Peyer's patch (tissue), 4 donors: Measurements from ENCODE around the gene IFT57. TPM values are rescaled to one million over a fixed set of nuclear protein-coding genes. Genes with fewer than 3 reads are reported as not detected.
"Not testable (repeated sequence)": the region's sequence is repeated elsewhere in the genome, so short reads cannot be mapped to it uniquely, and the experiment has no call there.

Experiments used
- DNase-seq, 3 donors: peaks; one replicate each; pipeline ENCODE4 v3.0.0-alpha.2; 2017 to 2019
- H3K27ac ChIP-seq, 4 donors: fragments of 200-600 bp; sonication (generic); one replicate each; pipeline ENCODE4 v1.5.1; 2016 to 2019
- H3K27me3 ChIP-seq, 2 donors: fragments of 200-600 bp; sonication (generic); one replicate each; pipeline ENCODE4 v1.5.1; 2019
- H3K36me3 ChIP-seq, 3 donors: fragments of 200-600 bp; sonication (generic); one replicate each; pipeline ENCODE4 v1.5.1; 2016 to 2019
- H3K4me1 ChIP-seq, 4 donors: fragments of 200-600 bp; sonication (generic); one replicate each; pipeline ENCODE4 v1.5.1; 2016 to 2019
- H3K4me3 ChIP-seq, 4 donors: fragments of 200-600 bp; sonication (generic); 1 replicate in 3 of 4; 2 replicates in 1 of 4; pipeline ENCODE4 v1.5.1; 2016 to 2019; ENCODE audit warnings: mild to moderate bottlenecking in 1 of 4
- H3K9me3 ChIP-seq, 4 donors: fragments of 200-600 bp; sonication (generic); one replicate each; pipeline ENCODE4 v1.5.1; 2016 to 2019; ENCODE audit warnings: mild to moderate bottlenecking in 1 of 4
- POLR2A ChIP-seq, 2 donors: fragments of 450-650 bp; IDR thresholded peaks; one replicate each; pipeline ENCODE4 v1.5.1; 2017; ENCODE audit warnings: antibody characterized with exemption in 2 of 2, mild to moderate bottlenecking in 2 of 2, moderate library complexity in 2 of 2
- total RNA-seq, 4 donors: library from RNA; depleted of rRNA; stranded (reverse); fragments of >200 nt; gene quantifications; one replicate each; pipeline ENCODE4 v1.1.0, GENCODE V29; 2016
- TF ChIP-seq, protein P1 (sequence below), 6 experiments: fragments of 450-650 bp in 4 of 6; fragments of 200-600 bp in 2 of 6; sonication (generic) in 1 of 6; IDR thresholded peaks; one replicate each; pipeline ENCODE4 v1.5.1; 2017 to 2019; ENCODE audit warnings: antibody characterized with exemption in 6 of 6, mild to moderate bottlenecking in 3 of 6, moderate library complexity in 1 of 6

Gene IFT57, protein sequence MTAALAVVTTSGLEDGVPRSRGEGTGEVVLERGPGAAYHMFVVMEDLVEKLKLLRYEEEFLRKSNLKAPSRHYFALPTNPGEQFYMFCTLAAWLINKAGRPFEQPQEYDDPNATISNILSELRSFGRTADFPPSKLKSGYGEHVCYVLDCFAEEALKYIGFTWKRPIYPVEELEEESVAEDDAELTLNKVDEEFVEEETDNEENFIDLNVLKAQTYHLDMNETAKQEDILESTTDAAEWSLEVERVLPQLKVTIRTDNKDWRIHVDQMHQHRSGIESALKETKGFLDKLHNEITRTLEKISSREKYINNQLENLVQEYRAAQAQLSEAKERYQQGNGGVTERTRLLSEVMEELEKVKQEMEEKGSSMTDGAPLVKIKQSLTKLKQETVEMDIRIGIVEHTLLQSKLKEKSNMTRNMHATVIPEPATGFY
- total RNA-seq, result 10 to 100 TPM; 17.2 to 79.2 (median 38.4) TPM

DNA sequence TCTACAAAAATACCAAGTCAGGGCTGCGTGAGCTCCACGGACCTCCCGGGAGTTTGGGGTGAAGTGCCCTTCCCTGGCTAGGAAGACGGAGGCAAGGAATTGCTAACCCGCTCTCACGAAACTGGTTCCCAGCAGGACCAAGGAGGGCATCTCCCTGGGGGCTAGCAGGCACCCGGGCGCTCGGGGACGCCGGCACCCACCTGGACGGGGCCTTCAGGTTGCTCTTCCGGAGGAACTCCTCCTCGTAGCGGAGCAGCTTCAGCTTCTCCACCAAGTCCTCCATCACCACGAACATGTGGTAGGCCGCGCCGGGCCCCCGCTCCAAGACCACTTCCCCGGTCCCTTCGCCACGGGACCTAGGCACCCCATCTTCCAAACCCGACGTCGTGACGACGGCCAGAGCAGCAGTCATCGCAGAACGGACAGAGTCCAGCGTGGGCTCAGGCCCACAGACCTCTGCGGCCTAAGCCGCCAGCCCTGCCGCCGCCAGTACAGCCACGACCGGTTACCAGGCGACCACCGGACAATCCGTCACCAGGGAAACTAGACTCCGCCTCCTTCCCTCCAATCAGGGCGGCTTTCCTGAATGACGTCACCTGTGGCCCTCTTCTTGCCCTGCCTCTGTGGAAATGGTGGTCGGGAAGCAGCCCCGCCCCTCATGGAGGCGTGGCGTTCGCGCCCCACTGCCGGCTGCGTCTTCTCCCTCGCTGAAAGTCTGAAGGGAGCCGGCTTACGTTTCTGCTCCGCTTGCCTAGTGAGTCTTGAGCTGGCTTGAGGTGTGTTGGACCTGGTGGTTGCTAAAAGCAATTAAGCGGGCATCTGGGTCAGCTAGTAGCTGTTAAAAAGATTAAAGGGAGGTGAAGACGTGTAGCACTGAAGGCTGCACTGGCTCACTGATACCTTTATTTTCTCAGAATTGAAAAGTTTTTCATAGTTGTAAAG is at the start of gene IFT57:
Gene IFT57 (minus strand): TSS at position 514 of the 942 bp plus-strand sequence. CDS start 102 bp downstream, at position 412.
- Histone ChIP-seq H3K27me3 (no peaks in the 10 kb centered on the region), H3K36me3 (no peaks in the 10 kb centered on the region), H3K9me3 (no peaks in the 10 kb centered on the region), H3K27ac (peak within 1 kb of the TSS; percentile 79 to 88 (median 84)), H3K4me1 (peaks cover 0 to 20% (median 5%) of the 10 kb centered on the region in 4 donors), H3K4me3 (peak within 1 kb of the TSS; percentile 75 to 89 (median 87))
- TF ChIP-seq, protein P1, sequence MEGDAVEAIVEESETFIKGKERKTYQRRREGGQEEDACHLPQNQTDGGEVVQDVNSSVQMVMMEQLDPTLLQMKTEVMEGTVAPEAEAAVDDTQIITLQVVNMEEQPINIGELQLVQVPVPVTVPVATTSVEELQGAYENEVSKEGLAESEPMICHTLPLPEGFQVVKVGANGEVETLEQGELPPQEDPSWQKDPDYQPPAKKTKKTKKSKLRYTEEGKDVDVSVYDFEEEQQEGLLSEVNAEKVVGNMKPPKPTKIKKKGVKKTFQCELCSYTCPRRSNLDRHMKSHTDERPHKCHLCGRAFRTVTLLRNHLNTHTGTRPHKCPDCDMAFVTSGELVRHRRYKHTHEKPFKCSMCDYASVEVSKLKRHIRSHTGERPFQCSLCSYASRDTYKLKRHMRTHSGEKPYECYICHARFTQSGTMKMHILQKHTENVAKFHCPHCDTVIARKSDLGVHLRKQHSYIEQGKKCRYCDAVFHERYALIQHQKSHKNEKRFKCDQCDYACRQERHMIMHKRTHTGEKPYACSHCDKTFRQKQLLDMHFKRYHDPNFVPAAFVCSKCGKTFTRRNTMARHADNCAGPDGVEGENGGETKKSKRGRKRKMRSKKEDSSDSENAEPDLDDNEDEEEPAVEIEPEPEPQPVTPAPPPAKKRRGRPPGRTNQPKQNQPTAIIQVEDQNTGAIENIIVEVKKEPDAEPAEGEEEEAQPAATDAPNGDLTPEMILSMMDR (IDR thresholded peaks at IDR 0.05), result peak in 1 of 6 experiments; percentile 3
- TF ChIP-seq POLR2A (IDR thresholded peaks at IDR 0.05), result peak; percentile 51 to 81
- peak; percentile 95 to 99 (median 98) for DNase-seq

DNA sequence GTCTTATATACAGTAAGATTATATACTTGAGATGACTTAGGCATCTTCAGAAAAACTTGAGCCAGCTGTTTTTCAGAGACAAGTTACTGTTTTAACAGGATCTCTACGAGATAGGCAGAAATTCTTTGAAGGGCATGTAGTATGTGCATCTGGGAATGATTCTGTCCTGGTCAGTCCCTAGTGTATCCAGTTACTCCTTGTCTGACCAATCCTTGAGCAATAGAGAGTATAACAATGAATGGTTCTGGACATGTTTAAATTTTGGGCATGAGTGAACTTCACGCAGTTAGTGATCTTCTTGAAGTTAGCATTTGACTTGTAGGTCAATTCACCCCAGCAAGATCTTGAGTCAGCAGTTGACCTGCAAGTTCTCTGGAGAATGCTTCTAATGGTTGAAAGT is 49.4 kb upstream of the IFT57 start:
- no peaks in the 10 kb centered on the region for H3K27me3 ChIP-seq

DNA sequence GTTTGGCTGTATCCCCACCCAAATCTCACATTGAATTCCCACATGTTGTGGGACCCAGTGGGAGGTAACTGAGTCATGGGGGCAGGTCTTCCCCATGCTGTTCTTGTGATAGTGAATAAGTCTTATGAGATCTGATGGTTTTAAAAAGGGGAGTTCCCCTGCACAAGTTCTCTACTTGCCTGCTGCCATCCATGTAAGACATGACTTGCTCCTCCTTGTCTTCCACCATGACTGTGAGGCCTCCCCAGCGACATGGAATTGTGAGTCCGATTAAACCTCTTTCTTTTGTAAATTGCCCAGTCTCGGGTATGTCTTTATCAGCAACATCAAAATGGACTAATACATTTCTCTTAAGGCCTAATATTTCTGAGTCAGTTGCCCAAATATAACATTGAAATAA is 46.0 kb upstream of the IFT57 start:
- H3K4me1 ChIP-seq, H3K4me3 ChIP-seq, DNase-seq, H3K27ac ChIP-seq, H3K9me3 ChIP-seq, H3K27me3 ChIP-seq, H3K36me3 ChIP-seq: not testable (repeated sequence)

More for the DNA sequence above, 49.4 kb upstream of the IFT57 start:
- Histone ChIP-seq H3K9me3 (no peaks in the 10 kb centered on the region), H3K36me3 (no peaks in the 10 kb centered on the region), H3K4me1 (no peaks in the 10 kb centered on the region), H3K27ac (no peak overlapping the region), H3K4me3 (no peak overlapping the region)
- DNase-seq, result no peak
- no peak for TF ChIP-seq POLR2A (IDR thresholded peaks at IDR 0.05)
- TF ChIP-seq, protein P1 (IDR thresholded peaks at IDR 0.05), result no peak

DNA sequence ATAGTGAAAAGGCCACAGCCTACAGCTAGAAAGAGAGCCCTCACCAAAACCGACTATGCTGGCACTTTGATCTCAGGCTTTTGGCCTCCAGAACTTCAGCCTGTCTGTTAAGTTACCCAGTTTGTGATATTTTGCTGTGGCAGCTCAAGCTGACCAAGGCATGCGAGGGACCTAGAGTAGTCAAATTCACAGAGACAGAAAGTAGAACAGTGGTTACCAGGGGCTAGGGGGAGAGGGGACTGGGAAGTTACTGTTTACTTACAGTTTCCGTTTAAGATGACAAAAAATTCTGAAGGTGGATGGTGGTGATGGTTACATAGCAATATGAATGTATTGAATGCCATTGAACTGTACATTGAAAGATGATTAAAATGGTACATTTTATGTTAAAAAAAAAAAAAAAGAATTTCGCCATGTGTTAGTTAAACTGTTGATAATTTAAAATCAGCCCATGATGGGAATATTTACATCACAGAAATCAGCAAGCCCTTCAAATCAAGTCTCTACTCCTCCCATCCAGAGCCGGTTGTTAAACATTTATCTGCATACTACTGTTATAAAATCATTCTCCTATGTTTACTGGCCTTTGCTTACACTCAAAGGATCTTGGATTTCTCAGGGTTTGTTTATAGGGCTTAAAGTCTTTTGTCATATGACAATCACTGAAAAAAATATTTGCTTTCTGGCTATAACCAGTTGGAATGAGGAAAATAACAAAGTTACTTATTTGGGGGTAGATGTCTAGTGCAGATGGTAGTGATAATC is 42.5 kb upstream of the IFT57 start:
- H3K27me3 ChIP-seq, H3K4me3 ChIP-seq, H3K27ac ChIP-seq, DNase-seq, H3K4me1 ChIP-seq, H3K36me3 ChIP-seq, H3K9me3 ChIP-seq: not testable (repeated sequence)

DNA sequence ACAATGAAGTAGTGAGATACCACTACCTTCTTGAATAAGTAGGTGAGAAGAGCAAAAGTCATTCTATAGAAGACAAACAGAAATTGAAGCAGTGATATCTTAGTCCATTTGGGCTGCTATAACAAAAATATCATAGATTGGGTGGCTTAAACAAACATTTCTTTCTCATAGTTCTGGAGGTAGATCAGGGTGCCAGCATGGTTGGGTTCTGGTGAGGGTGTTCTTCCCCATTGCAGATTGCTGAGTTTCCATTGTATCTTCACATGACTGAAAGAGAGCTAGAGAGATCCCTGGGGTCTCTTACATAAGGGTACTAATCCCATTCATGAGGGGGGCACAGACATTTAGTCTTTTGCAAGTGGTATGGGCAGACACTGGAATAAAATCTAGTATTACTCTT is 32.9 kb upstream of the IFT57 start:
- TF ChIP-seq POLR2A (IDR thresholded peaks at IDR 0.05), result no peak
- TF ChIP-seq, protein P1 (IDR thresholded peaks at IDR 0.05), result no peak
- no peaks in the 10 kb centered on the region for H3K9me3 ChIP-seq
- H3K27me3 ChIP-seq, result no peaks in the 10 kb centered on the region
- H3K27ac ChIP-seq, result no peak overlapping the region
- no peak overlapping the region for H3K4me3 ChIP-seq
- H3K4me1 ChIP-seq, result no peaks in the 10 kb centered on the region
- no peak for DNase-seq
- no peaks in the 10 kb centered on the region for H3K36me3 ChIP-seq

DNA sequence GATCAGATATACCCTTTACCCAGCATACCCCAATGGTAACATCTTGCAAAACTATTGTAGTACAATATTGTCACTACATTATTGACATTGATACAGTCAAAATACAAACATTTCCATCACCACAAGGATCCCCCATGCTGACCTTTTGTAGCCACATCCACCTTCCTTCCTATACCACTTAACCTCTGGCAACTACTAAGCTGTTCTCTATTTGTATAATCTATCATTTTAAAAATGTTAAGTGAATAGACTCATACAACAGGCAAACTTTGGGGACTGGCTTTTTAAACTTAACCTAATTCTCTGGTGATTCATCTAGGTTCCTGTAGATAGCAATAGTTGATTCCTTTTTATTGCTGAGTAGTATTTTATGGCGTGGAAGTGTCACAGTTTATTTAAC is 29.6 kb upstream of the IFT57 start:
- no peak for DNase-seq
- peak overlapping the region in 2 of 4 donors; percentile 78 to 91 for H3K27ac ChIP-seq
- TF ChIP-seq, protein P1 (IDR thresholded peaks at IDR 0.05), result no peak
- TF ChIP-seq POLR2A (IDR thresholded peaks at IDR 0.05), result no peak
- H3K27me3 ChIP-seq, result no peaks in the 10 kb centered on the region
- H3K4me3 ChIP-seq, result no peak overlapping the region
- no peaks in the 10 kb centered on the region for H3K36me3 ChIP-seq
- no peaks in the 10 kb centered on the region for H3K9me3 ChIP-seq
- no peaks in the 10 kb centered on the region for H3K4me1 ChIP-seq
